DMS153 treated with DMSO at 0.1 percent for 48 hours (cell line): ENCODE measurements around the gene SLC10A3.
A peak's percentile ranks its signal among the peaks of the same experiment; 100 is the strongest.

Experiments used
- DNase-seq: peaks from one replicate; lab custom pipeline; 2025; ENCODE audit not compliant: unreplicated experiment; lab: John Stamatoyannopoulos, UW

The SLC10A3 gene, protein sequence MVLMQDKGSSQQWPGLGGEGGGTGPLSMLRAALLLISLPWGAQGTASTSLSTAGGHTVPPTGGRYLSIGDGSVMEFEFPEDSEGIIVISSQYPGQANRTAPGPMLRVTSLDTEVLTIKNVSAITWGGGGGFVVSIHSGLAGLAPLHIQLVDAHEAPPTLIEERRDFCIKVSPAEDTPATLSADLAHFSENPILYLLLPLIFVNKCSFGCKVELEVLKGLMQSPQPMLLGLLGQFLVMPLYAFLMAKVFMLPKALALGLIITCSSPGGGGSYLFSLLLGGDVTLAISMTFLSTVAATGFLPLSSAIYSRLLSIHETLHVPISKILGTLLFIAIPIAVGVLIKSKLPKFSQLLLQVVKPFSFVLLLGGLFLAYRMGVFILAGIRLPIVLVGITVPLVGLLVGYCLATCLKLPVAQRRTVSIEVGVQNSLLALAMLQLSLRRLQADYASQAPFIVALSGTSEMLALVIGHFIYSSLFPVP

DNA sequence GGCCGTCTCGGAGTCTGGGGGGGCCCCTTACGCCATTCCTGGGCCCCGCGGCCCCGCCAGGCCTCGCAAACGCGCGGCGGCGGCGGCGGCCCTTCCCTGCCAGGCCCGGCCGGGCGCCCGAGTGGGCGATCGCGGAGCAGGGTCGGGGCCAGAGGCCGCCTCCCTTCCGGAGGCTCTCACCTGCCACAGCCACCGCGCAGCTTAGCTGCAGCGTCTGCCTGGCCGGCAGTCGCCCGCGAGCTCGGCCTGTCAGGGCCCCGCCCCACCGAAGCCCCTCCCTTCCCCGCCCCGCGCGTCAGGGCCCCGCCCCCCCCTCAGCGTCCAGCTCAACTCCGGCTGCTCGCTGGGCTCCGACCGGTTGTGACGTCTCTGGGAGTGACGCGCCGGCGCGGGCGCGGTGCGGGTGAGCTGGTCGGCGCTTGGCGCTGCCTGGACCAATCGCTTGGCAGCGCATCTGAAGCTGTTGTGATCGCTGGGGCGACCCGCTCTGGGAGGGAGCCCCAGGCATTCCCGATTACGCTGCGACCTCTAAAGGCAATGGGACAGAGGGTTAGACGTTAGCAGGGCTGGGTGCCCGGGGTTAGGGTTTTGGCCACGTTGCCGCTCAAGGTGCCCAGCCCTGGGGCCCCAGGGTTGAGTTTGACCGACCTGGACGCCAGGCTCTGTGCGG is at the start of gene SLC10A3:
TSS of gene SLC10A3 (minus strand) at position 216 of the 670 bp plus-strand sequence. CDS start 1,689 bp downstream, outside the sequence.
- peak; percentile 74 for DNase-seq

DNA sequence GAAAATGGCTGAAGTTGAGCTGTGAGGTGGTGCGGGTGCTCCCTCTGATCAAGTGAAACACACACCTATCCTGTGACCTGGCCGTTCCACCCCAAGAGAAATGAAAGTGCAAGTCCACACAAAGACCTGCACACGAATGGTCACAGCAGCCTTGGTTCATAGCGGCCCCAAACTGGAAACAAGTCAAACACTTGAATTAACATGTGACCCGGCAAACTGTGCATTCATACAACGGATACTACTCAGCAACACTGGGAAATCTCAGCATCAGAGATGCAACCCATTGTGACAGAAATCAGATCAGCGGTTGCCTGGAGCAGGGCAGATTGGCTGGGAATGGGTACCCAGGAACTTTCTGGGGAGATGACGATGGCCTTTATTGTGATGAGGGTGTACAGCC is 48.6 kb upstream of the SLC10A3 start:
- DNase-seq: no peak

DNA sequence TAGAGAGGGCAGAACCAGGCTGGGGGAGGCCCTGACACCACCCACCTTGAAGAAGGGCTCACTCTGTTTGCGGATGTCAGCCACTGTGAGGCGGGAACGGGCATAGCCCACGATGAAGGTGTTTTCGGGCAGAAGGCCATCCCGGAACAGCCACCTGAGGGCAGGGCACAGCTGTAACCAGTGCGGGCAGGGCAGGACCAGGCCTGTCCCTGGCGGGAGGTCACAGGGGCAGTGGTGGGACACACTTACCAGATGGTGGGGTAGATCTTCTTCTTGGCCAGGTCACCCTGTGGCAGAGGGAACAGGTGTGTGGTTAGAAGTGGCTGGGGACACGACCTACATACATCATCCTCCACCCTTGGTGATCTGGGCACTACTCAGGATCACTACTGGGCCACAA is 45.5 kb upstream of the SLC10A3 start:
- no peak for DNase-seq

DNA sequence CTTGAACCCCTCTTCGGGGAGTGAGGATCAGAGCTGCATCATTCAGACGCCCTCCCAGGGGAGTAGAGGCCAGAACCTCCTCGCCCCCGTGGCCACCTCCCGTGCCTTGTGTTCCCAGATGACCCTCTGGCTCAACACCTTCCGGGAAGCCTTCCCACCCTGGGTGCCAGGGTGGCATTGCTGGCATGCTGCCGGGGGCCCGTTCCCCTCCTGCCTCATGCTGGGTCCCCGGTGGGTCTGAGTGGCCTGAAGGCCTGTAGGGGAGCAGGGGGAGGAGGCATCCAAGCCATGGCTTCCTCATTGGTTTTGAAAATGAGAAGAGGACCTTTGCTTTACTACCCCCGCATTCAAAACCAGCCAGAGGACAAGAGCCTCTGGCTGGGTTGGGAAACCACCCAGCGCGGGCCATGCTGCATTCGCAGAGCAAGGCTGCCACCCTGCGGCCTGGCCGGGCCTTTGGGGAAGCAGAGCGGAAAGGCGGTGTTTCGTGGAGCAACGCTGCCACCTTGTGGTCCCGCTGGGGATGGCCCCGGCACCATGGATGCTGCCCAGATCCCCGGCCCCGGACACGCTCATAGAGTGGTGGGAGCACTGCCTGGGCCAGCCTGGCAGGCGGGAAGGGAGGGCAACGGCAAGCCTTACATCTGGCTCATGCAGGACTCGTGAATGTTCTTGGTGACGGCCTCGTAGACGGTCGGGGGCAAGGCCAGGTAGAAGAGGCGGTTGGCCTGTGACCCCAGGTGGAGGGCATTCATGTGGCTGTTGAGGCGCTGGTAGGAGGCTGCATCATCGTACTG is 44.3 kb upstream of the SLC10A3 start:
- DNase-seq: peak; percentile 74

DNA sequence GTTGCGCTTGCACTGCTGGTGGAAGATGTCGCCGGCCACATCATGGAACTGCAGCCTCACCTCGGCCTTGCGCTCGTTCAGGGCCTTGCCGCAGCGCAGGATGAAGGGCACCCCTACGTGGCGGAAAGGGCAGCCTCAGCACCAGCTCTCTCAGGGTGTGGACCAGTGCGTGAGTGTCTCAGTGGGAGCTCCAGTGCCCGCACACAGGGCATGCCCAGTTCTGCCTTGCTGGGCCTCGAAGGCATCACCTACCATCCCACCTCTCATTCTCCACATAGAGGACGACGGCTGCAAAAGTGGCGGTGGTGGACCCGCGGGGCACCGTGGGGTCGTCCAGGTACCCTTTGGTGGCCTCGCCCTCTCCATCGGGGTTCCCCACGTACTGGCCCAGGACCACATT is 42.3 kb upstream of the SLC10A3 start:
- no peak for DNase-seq

DNA sequence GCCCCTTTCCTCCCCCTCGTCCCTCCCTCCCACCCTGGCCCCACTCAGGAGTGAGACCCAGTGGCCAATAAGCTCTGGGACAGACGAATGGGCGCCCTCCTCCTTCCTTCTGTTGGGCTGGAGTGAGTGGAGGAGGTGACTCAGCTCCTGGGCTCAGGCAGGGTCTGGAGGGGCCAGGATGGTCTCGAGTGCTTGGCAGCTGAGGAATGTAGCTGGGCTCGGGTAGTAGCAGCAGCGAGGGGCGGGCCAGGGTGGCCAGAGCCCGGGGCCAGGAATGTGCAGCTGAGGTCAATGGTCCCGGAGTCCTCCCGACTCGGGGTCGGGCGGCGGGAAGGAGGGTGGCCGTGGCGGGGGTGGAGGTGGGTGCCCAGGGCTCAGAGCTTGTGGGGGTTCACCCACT is 41.2 kb upstream of the SLC10A3 start:
- DNase-seq: no peak

DNA sequence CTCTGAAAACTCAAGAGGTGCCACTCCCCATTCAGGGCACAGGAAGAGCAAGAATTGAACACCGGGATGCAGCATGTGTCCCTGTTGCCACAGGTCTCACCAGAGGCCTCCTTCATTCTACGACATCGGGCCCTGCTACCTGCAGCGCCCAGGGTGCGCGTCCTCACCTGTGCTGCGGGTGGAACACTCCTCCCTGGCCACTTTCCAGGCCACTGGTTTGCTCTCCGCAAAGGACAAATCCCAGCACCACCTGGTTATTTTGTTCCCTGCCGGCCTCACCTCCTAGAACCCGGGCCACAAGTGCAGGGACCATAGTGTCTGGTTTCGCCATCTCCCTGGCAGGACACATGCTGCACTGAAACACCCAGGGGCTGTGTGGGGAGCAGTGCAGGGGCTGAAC is 39.9 kb upstream of the SLC10A3 start:
- no peak for DNase-seq

DNA sequence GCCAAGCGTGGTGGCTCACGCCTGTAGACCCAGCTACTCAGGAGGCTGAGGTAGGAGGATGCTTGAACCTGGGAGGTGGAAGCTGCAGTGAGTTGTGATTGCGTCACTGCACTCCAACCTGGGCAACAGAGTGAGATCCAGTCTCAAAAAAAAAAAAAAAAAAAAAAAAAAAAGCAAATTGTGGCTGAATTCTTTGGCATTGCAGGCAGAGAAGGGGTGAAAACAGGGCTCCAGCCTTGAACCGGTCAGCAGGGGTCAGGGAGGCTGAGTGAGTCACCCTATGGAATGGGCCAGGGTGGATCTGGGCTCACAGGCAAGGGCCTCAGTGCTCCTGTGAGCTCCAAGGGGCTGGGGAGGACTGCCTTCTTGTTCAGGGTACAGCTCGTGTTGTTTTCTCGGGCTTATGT is 38.8 kb upstream of the SLC10A3 start:
- DNase-seq: no peak

DNA sequence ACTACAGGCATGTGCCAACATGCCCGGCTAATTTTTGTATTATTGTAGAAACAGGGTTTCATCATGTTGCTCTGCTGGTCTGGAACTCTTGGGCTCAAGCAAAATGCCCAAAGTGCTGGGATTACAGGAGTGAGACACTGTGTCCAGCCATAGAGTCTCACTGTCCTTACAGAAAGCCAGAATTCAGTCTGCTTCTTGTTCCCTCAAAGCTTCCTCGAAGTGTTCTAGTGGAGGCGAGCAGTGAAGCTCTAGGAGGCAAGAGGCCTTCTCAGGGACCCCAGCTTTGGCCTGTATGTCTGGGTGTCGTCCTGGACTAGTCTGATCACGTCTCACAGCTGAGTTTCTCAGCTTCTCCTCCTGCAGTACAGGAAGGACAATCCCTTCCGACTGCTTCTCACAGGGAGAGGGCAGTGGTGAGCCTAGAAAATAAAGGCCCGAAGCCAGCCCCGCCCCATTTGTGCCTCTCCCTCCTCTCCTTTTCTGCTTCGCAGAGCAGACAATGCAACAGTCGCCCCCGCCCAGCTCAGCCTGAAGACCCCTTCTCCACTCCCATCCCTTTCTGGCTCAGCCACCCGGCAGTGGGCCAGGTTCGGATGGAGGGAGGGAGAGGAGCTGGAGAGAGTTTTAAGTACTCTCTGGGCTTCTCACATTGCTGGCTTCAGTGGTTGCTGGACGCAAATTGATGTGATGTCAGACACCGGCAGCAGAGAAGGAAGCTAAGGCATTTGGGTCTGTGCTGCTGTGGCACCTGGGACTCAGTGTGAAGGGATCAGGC is 36.7 kb upstream of the SLC10A3 start:
- DNase-seq: peak; percentile 85

DNA sequence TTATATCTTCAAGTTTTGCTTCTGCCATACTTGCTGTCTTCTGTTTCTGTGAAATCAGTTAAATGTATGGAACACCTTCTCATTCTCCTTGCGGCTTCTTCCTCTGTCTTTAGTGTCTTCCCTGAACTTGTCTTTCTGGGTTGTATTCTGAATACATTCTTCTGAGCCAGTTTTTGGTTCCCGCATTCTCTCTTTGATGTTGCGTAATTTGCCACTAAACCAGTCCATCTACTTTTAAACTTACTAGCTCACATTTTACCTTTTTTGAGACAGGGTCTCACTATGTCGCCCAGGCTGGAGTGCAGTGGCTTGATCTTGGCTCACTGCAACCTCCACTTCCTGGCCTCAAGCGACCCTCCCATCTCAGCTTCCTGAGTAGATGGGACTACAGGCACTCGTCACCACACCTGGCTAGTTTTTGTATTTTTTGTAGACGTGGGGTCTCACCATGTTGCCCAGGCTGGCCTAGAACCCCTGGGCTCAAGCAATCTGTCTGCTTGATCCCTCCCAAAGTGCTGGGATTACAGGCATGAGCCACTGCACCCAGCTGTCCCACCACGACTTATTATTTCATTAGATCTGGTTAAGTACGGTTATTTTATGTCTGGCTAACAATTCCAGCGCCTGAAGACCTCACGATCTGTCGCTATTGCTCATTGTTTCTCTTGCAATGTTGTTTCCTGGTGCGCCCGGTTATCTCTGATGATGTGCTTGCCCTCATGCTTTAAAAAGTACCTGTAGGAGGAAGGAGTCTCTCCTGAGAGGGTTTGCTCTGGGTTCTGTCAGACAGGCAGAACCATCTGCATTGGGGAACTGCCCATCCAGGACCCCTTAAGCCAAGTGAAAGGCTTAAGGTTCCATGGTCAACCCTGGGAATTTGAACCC is 35.4 kb upstream of the SLC10A3 start:
- DNase-seq: no peak

DNA sequence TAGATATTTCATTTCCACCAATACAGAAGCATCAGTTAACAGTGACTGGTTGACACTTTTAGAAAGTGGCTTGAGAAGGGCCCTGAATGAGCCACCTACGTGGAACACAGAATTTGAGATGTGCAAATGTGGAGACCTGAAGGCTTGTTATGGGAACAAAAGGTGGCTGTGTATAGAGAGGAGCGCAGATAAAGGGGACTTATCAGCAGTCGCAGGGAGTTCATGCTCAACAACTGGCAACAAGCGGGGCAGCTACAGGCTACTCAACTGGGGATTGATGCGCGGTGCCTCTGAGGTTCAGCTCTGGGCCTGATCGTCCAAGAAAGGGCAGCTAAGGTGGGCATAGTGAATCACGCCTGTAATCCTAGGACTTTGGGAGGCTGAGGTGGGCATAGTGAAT is 29.0 kb upstream of the SLC10A3 start:
- DNase-seq: no peak

DNA sequence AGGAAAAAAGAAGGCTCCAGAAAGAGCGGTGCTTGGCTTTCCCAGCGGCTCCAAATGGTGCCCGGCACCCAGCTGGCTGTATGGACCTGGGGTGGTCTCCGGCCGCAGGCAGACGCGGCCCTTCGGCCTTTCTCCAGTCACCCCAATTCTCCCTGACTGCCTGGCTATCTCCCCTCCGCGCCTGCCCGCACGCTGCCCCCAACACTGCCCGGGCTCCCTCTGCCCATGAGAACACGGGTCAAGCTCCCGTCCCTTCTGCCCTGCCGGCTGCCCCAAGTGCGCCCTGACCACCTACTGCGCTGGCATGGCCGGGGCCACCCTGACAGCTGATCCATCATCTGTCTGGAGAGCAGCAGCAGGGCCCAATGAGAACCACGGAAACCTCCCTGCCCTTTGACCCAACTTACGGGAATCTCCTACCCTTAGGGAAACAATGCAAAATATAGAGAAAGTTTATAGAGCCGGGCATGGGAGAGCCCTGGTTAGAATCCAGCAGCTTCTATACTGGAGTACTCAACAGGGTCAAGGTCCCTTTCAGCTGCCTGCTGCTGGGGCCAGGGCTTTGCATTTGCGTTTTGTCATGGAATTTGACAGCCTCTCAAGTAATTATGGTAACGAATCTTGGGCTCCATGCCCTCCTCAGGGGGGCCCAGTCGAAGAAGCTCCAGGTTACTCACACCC is 26.8 kb upstream of the SLC10A3 start:
- no peak for DNase-seq

DNA sequence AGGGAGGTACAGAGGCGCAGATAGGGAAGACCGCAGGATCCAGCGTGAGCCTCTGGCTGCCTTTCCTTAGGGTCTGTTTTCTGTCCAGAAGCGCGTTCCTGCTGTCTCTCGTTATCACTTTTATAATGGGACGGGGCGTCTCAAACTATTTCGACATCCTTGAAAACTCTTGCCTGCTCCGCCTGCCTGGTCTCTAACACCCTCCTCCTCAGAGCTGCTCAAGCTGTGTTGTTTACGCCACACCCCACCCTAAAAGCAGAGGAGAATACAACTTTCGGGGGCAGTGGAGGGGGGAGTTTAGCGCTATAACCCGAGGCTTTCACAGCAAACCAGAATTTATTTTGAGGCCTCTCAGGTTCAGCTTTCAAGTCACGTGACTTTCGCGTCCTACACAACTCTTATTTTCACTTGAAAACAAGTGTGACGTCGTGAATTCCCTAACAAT is 26.2 kb upstream of the SLC10A3 start:
- DNase-seq: peak; percentile 63

DNA sequence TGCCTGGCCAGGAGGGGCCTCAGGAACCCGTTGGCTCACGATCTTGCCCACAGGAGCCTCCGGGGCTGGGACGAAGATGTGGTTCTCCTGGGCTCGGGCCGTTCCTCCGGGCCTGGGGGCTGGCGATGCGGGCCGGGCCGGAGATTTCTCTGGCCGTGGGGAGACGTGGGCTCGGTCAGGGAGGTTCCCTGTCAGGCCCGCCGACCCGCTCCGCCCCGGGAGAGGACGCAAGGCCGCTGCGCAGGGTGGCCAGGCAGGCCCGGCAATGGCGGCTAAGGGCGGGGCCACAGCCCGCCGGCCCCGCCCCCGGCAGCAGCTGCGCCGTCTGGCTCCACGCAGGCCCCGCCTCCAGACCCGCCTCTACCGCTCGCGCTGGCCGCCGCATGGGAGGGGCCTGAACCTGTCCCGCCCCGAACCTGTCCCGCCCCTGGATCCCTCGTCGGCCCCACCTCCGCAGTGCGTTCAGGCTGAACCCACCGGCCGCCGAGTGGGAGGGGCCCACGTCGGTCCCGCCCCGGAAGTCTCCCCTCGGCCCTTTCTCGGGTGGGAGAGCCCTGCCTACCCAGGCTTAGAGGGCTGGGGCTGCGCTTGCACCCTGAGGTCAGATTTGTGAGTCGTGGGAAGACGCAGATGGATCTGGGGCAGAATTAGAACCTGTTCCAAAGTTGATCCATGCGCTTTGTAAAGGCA is 25.7 kb upstream of the SLC10A3 start, which contains the start of gene FAM3A:
TSS of gene FAM3A (minus strand) at position 267 of the 690 bp plus-strand sequence. CDS start 460 bp downstream, outside the sequence.
- DNase-seq: peak; percentile 81

DNA sequence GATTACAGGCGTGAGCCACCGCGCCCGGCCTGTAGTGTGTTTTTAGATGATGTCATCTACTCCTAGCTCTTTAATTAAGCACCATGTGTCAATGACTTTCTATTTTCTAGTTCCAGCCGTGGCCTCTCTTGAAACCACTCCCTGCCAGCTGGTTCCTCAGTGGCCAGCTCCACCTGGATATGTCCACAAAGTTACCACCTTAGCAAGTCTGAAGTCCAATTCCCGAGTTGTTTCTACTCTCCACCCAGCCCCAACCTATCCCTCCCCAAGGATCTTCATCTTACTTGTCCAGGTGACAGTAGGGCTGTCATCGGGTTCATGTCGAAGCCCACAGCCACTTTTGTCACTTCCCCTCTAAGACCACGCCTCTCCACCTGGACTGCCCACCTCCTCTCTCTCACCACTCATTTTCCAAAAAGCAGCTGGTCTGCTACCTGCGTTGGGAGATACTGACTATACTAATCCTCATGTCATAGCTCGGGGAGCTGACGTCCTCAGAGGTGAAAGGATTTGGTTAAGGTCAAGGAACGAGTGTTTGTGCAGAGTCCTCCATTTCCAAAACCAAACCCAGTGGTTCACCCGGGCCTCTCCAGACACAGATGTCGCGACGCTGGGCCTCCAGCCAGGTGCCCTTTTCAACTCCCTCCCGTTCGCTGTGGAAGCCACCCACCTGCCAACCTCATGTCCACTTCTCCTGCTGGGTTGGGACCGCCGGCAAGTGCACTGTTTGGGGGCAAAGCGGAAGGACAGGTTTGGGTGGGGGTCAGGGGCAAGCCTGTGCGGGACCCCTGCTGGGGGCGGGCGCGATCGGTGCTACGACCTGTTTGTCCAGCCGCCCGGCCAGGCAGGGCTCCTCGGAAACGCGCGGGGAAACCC is 24.9 kb upstream of the SLC10A3 start:
- no peak for DNase-seq

DNA sequence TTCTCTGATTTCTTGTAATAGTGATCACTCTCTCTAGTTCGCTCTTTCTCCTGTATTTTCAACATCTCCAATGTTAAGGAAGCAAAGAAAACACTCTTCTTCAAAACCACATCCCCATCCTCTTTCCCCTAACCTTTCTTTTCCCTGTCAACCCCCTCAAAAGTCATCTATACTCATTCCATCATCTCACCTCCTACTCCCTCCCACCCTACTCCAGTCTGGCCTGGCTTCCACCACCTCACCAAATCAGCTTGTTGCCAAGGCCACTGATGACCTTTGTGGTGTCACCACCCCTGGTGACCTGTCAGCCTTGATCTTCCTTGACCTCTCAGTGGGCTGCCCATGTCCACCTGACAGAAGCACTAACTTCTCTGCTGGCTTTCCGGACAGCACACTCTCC is 23.3 kb upstream of the SLC10A3 start:
- DNase-seq: no peak

DNA sequence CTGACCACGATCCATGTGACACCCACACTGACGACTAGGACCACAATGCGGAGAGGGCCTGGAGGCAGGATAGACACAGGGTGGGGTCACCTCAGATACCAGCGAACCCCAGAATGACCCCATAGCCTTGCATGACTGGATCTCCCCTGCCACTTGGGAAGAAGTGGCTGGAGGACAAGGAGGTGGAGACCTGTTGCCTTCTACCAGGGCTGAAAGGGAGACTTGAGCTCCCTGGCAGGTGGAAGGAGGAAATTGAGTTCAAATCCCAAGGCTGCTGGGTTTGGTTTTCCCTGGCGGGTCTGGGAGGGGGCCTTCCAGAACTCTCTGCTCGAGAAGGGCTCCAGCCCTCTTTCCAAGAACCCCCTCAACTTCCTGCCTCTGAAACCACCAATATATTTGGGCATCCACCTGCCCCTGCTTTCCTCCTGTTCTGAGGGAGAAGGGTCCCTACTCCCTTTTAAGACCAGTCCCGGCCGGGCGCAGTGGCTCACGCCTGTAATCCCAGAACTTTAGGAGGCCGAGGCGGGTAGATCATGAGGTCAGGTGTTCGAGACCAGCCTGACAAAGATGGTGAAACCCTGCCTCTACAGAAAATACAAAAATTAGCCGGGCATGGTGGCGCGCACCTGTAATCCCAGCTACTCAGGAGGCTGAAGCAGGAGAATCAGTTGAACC is 22.6 kb upstream of the SLC10A3 start:
- no peak for DNase-seq
